ENCODE results near the gene CRHR1. TPM values are rescaled to one million over a fixed set of nuclear protein-coding genes. Genes with fewer than 3 reads are reported as not detected.

Gene CRHR1
- total and polyA plus RNA-seq, 2 experiments from 2014 or later, result not detected

DNA sequence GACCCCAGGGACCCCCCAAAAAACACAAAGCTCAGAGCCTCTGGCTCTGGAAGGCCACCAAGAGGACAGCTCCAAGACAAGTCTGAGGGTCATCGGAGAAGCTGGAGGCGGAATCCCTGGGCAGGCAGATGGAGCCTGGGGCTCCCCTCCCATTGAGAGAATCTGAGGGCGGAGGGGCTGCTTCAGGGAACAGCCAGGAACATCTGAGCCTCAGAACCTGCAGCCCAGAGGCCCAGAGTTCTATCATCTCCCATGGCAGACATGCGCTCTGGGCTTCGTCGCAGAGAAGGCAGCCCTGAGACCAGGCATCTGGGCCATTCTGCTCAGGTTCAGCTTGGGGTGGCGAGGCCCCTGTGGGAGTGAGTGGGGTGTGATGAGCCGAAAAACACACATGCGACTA lies 53.5 kb downstream of the CRHR1 start:
- H3K9me2 ChIP-seq (ENCODE audit: insufficient read depth), result no peaks in the 10 kb centered on the region
- 69 to 72% methylated on average over 8 to 9 of the region's 9 CpGs for WGBS, 2 experiments (ENCODE audit: low coverage in 1 of 2, low lambda C conversion rate in 2 of 2, missing lambda C conversion rate in 2 of 2)
- no peaks in the 10 kb centered on the region for H4K20me1 ChIP-seq (ENCODE audit: insufficient read depth)
- H3K4me3 ChIP-seq, result no peak overlapping the region
- in situ Hi-C loops (cut with MboI), result loop anchor here (25.0 kb wide), 1 partner anchor 425 kb away; no protein-coding TSS in a partner anchor
- TF ChIP-seq EZH2 (IDR thresholded peaks at IDR 0.05; ENCODE audit: insufficient read depth, poor library complexity, severe bottlenecking) (no peak), EZH2phosphoT487 (IDR thresholded peaks at IDR 0.05; ENCODE audit: insufficient read depth, low read depth) (no peak)
- H3K79me2 ChIP-seq (ENCODE audit: insufficient read depth), result no peaks in the 10 kb centered on the region
- no peaks in the 10 kb centered on the region for H3K9me3 ChIP-seq (ENCODE audit: low read depth)
- H3K36me3 ChIP-seq (ENCODE audit: low read depth), result no peaks in the 10 kb centered on the region
- H3K4me2 ChIP-seq (ENCODE audit: unreplicated experiment), result no peak overlapping the region
- H2AFZ ChIP-seq, result no peak overlapping the region
- DNase-seq, result no peak
- no peak overlapping the region for H3K9ac ChIP-seq
- H3F3A ChIP-seq (ENCODE audit: insufficient read depth), result no peaks in the 10 kb centered on the region
- no peak overlapping the region for H3K27ac ChIP-seq
- no peaks in the 10 kb centered on the region for H3K4me1 ChIP-seq (ENCODE audit: insufficient read depth)
- peaks cover 18% of the 10 kb centered on the region; the same call in 1 of the 2 replicates for H3K27me3 ChIP-seq (replicated peaks; ENCODE audit: insufficient read depth)

- H3K79me2 ChIP-seq (ENCODE audit: insufficient read depth), result no peaks in the 10 kb centered on the region
- no peak overlapping the region for H2AFZ ChIP-seq
- H3K4me3 ChIP-seq, result no peak overlapping the region
- in situ Hi-C loops (cut with MboI), result loop anchor here (25.0 kb wide), 1 partner anchor 423 kb away; no protein-coding TSS in a partner anchor
- no peaks in the 10 kb centered on the region for H3K9me2 ChIP-seq (ENCODE audit: insufficient read depth)
- no peaks in the 10 kb centered on the region for H4K20me1 ChIP-seq (ENCODE audit: insufficient read depth)
- H3F3A ChIP-seq (ENCODE audit: insufficient read depth), result no peaks in the 10 kb centered on the region
- H3K36me3 ChIP-seq (ENCODE audit: low read depth), result no peaks in the 10 kb centered on the region
- H3K4me2 ChIP-seq (ENCODE audit: unreplicated experiment), result no peak overlapping the region
- no peak for TF ChIP-seq EZH2phosphoT487 (IDR thresholded peaks at IDR 0.05; ENCODE audit: insufficient read depth, low read depth)
- TF ChIP-seq EZH2 (IDR thresholded peaks at IDR 0.05; ENCODE audit: insufficient read depth, poor library complexity, severe bottlenecking), result no peak
- H3K9me3 ChIP-seq (ENCODE audit: low read depth), result no peaks in the 10 kb centered on the region
- H3K9ac ChIP-seq, result no peak overlapping the region
- WGBS, 2 experiments (ENCODE audit: low coverage in 1 of 2, low lambda C conversion rate in 2 of 2, missing lambda C conversion rate in 2 of 2), result 41 to 49% methylated on average over 8 of the region's 8 CpGs
- no peak overlapping the region for H3K27ac ChIP-seq
- no peak for DNase-seq
- H3K27me3 ChIP-seq (replicated peaks; ENCODE audit: insufficient read depth), result peaks cover 24% of the 10 kb centered on the region; the same call in 1 of the 2 replicates
- H3K4me1 ChIP-seq (ENCODE audit: insufficient read depth), result no peaks in the 10 kb centered on the region
These were observed 54.7 kb downstream of the CRHR1 start for GRCh38 chr17:45838751-45839295.

DNA sequence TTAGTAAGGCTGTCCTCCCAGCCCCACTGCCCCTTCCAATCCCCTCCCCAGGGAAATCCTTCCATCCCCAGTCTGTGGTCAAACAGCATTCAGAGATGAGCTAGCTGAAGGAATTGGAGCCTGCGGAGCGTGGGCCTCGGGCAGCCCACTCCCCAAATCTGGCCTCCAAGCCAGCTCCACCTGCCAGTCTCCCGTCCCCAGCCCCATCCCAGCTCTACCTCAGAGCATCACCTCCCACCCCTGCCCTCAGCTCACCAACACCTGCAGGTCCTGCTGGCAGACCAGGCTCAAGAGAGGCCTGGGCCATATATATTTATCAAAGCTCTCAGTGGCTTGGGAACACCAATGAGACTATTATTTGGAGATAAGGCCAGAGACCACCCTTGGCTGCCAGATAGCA lies 55.3 kb downstream of the CRHR1 start:
- TF ChIP-seq EZH2phosphoT487 (IDR thresholded peaks at IDR 0.05; ENCODE audit: insufficient read depth, low read depth), result no peak
- TF ChIP-seq EZH2 (IDR thresholded peaks at IDR 0.05; ENCODE audit: insufficient read depth, poor library complexity, severe bottlenecking), result no peak
- H3K27me3 ChIP-seq (replicated peaks; ENCODE audit: insufficient read depth), result peaks cover 26% of the 10 kb centered on the region; the same call in 1 of the 2 replicates
- H3K4me1 ChIP-seq (ENCODE audit: insufficient read depth), result no peaks in the 10 kb centered on the region
- no peak overlapping the region for H2AFZ ChIP-seq
- in situ Hi-C loops (cut with MboI), result loop anchor here (25.0 kb wide), 1 partner anchor 423 kb away; no protein-coding TSS in a partner anchor
- H3K27ac ChIP-seq, result no peak overlapping the region
- H3F3A ChIP-seq (ENCODE audit: insufficient read depth), result no peaks in the 10 kb centered on the region
- no peak overlapping the region for H3K4me3 ChIP-seq
- H4K20me1 ChIP-seq (ENCODE audit: insufficient read depth), result no peaks in the 10 kb centered on the region
- no peaks in the 10 kb centered on the region for H3K36me3 ChIP-seq (ENCODE audit: low read depth)
- H3K9ac ChIP-seq, result no peak overlapping the region
- DNase-seq, result no peak
- 42 to 57% methylated on average over 3 to 4 of the region's 4 CpGs for WGBS, 2 experiments (ENCODE audit: low coverage in 1 of 2, low lambda C conversion rate in 2 of 2, missing lambda C conversion rate in 2 of 2)
- H3K4me2 ChIP-seq (ENCODE audit: unreplicated experiment), result no peak overlapping the region
- H3K9me2 ChIP-seq (ENCODE audit: insufficient read depth), result no peaks in the 10 kb centered on the region
- H3K9me3 ChIP-seq (ENCODE audit: low read depth), result no peaks in the 10 kb centered on the region
- H3K79me2 ChIP-seq (ENCODE audit: insufficient read depth), result no peaks in the 10 kb centered on the region

DNA sequence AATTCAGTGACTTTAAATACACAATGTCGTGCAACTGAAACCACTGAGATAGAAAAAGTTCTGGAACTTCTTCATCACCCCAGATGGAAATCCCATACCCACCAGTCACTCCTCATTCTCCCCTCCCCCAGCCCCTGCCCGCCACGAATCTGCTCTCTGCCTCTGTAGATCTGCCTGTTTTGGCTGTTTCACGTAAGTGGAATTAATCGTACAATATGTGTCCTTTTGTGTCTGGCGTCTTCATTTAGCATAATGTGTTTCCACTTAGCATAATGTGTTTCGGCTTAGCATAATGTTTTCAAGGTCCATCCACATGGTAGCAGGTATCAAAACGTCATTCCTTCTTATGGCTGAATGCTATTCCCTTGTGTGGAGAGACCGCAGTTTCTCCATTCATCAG lies 57.1 kb downstream of the CRHR1 start:
- in situ Hi-C loops (cut with MboI), result loop anchor here (25.0 kb wide), 1 partner anchor 421 kb away; no protein-coding TSS in a partner anchor

More for the DNA sequence above, 57.1 kb downstream of the CRHR1 start:
- no peaks in the 10 kb centered on the region for H3F3A ChIP-seq (ENCODE audit: insufficient read depth)
- no peak overlapping the region for H2AFZ ChIP-seq
- no peaks in the 10 kb centered on the region for H3K4me1 ChIP-seq (ENCODE audit: insufficient read depth)
- H3K9me2 ChIP-seq (ENCODE audit: insufficient read depth), result no peaks in the 10 kb centered on the region
- no peak overlapping the region for H3K27ac ChIP-seq
- peaks cover 26% of the 10 kb centered on the region; the same call in 1 of the 2 replicates for H3K27me3 ChIP-seq (replicated peaks; ENCODE audit: insufficient read depth)
- H3K36me3 ChIP-seq (ENCODE audit: low read depth), result no peaks in the 10 kb centered on the region
- H3K4me2 ChIP-seq (ENCODE audit: unreplicated experiment), result no peak overlapping the region
- no peak for DNase-seq
- TF ChIP-seq EZH2phosphoT487 (IDR thresholded peaks at IDR 0.05; ENCODE audit: insufficient read depth, low read depth), result no peak
- no peak for TF ChIP-seq EZH2 (IDR thresholded peaks at IDR 0.05; ENCODE audit: insufficient read depth, poor library complexity, severe bottlenecking)
- H4K20me1 ChIP-seq (ENCODE audit: insufficient read depth), result no peaks in the 10 kb centered on the region
- no peak overlapping the region for H3K9ac ChIP-seq
- H3K9me3 ChIP-seq (ENCODE audit: low read depth), result no peaks in the 10 kb centered on the region
- 18 to 22% methylated on average over 9 of the region's 9 CpGs for WGBS, 2 experiments (ENCODE audit: low coverage in 1 of 2, low lambda C conversion rate in 2 of 2, missing lambda C conversion rate in 2 of 2)
- H3K4me3 ChIP-seq, result no peak overlapping the region
- no peaks in the 10 kb centered on the region for H3K79me2 ChIP-seq (ENCODE audit: insufficient read depth)

All from GM23248 (cell line).